Measurements from ENCODE around the gene AFF2. TPM values are rescaled to one million over a fixed set of nuclear protein-coding genes. Genes with fewer than 3 reads are reported as not detected.

Gene AFF2
- total and polyA plus RNA-seq, 8 donors, result 0.04 to 0.93 (median 0.41) TPM

GRCh38 chrX:148813422-148813821, 313.0 kb downstream of the AFF2 start:
- no peak for FAIRE-seq
- intact Hi-C loops (cut with DNase I), result no loop called here
- TF ChIP-seq CTCF (IDR thresholded peaks at IDR 0.05), result no peak

GRCh38 chrX:148813967-148814366, 313.6 kb downstream of the AFF2 start:
- intact Hi-C loops (cut with DNase I), result no loop called here
- no peaks in the 10 kb centered on the region for H3K9me3 ChIP-seq
- no peak overlapping the region for H3K27ac ChIP-seq
- FAIRE-seq, result no peak
- 50 to 55% methylated on average over 4 of the region's 4 CpGs for WGBS, 2 donors
- no peak overlapping the region for H3K4me3 ChIP-seq
- ATAC-seq, result no peak
- no peaks in the 10 kb centered on the region for H3K36me3 ChIP-seq
- no peak for DNase-seq
- H3K4me1 ChIP-seq, result no peaks in the 10 kb centered on the region
- peaks cover 0 to 3% (median 0%) of the 10 kb centered on the region in 4 donors for H3K27me3 ChIP-seq
- TF ChIP-seq CTCF (IDR thresholded peaks at IDR 0.05), result no peak

More at GRCh38 chrX:148813422-148813821, 313.0 kb downstream of the AFF2 start:
- 56 to 65% methylated on average over 1 of the region's 1 CpG for WGBS, 2 donors
- ATAC-seq (no peak), DNase-seq (no peak)
- H3K4me1 ChIP-seq, result no peaks in the 10 kb centered on the region
- H3K27me3 ChIP-seq, result peaks cover 0 to 3% (median 0%) of the 10 kb centered on the region in 4 donors
- H3K27ac ChIP-seq, result no peak overlapping the region
- no peak overlapping the region for H3K4me3 ChIP-seq
- H3K36me3 ChIP-seq, result no peaks in the 10 kb centered on the region
- H3K9me3 ChIP-seq, result no peaks in the 10 kb centered on the region

GRCh38 chrX:148815218-148815961, 315.0 kb downstream of the AFF2 start:
- Histone ChIP-seq H3K9me3 (no peaks in the 10 kb centered on the region), H3K4me3 (no peak overlapping the region), H3K27me3 (peaks cover 0 to 3% (median 0%) of the 10 kb centered on the region in 4 donors), H3K36me3 (no peaks in the 10 kb centered on the region), H3K4me1 (no peaks in the 10 kb centered on the region), H3K27ac (no peak overlapping the region)
- TF ChIP-seq CTCF (IDR thresholded peaks at IDR 0.05), result no peak
- no peak for DNase-seq
- no peak for ATAC-seq
- WGBS, 2 donors, result 53 to 60% methylated on average over 1 of the region's 1 CpG
- intact Hi-C loops (cut with DNase I), result no loop called here
- no peak for FAIRE-seq

GRCh38 chrX:148823986-148824385, 323.6 kb downstream of the AFF2 start:
- Histone ChIP-seq H3K4me3 (no peak overlapping the region), H3K9me3 (no peaks in the 10 kb centered on the region), H3K36me3 (no peaks in the 10 kb centered on the region), H3K27me3 (peaks cover 0 to 3% (median 1%) of the 10 kb centered on the region in 4 donors), H3K27ac (no peak overlapping the region), H3K4me1 (no peaks in the 10 kb centered on the region)
- no peak for FAIRE-seq
- no peak for TF ChIP-seq CTCF (IDR thresholded peaks at IDR 0.05)
- no peak for DNase-seq
- intact Hi-C loops (cut with DNase I), result no loop called here
- 25 to 37% methylated on average over 2 of the region's 2 CpGs for WGBS, 2 donors
- ATAC-seq, result no peak

GRCh38 chrX:148825696-148826095, 325.3 kb downstream of the AFF2 start:
- H3K27me3 ChIP-seq, result peaks cover 0 to 3% (median 1%) of the 10 kb centered on the region in 4 donors
- no peaks in the 10 kb centered on the region for H3K4me1 ChIP-seq
- no peaks in the 10 kb centered on the region for H3K9me3 ChIP-seq
- FAIRE-seq, result no peak
- 26 to 38% methylated on average over 2 of the region's 2 CpGs for WGBS, 2 donors
- intact Hi-C loops (cut with DNase I), result no loop called here
- no peak for ATAC-seq
- no peak for DNase-seq
- H3K4me3 ChIP-seq, result no peak overlapping the region
- H3K36me3 ChIP-seq, result no peaks in the 10 kb centered on the region
- no peak for TF ChIP-seq CTCF (IDR thresholded peaks at IDR 0.05)
- no peak overlapping the region for H3K27ac ChIP-seq
